WTC11 (cell line): ENCODE results near the gene WWOX. TPM values are rescaled to one million over a fixed set of nuclear protein-coding genes. Genes with fewer than 3 reads are reported as not detected.

Source experiments
- ATAC-seq: fragments of 200-7000 bp; cut with Tn5 transposase; 2 replicates; pipeline ENCODE4 v1.10.0; 2021; ENCODE audit warnings: mild to moderate bottlenecking, moderate library complexity
- CTCF ChIA-PET: fragments of 300-600 bp; sonication (Branson Sonifier 250); formaldehyde crosslinking; loops from one replicate; lab custom pipeline; 2021; ENCODE audit warnings: antibody characterized with exemption; lab: Charles Lee
- POLR2A ChIA-PET: fragments of 350-600 bp; sonication (Branson Sonifier 250); formaldehyde crosslinking; loops from one replicate; lab custom pipeline; 2021; ENCODE audit warnings: antibody characterized with exemption; lab: Charles Lee
- DNase-seq: peaks from one replicate; pipeline ENCODE4 v3.0.0; 2021; ENCODE audit warnings: low spot score
- H3K27ac Mint-ChIP-seq: 2 replicates; pipeline ENCODE4 v1.8.0; 2021; ENCODE audit warnings: mixed read lengths
- H3K27me3 Mint-ChIP-seq: 2 replicates; pipeline ENCODE4 v1.8.0; 2021; ENCODE audit warnings: low read depth, mild to moderate bottlenecking, moderate library complexity, mixed read lengths
- H3K36me3 Mint-ChIP-seq: 2 replicates; pipeline ENCODE4 v1.8.0; 2021; ENCODE audit warnings: mixed read lengths
- H3K4me1 Mint-ChIP-seq: 2 replicates; pipeline ENCODE4 v1.8.0; 2022; ENCODE audit warnings: mixed read lengths
- H3K4me3 Mint-ChIP-seq: 2 replicates; pipeline ENCODE4 v1.8.0; 2021; ENCODE audit warnings: mild to moderate bottlenecking, moderate library complexity, mixed read lengths
- H3K9me3 Mint-ChIP-seq: 2 replicates; pipeline ENCODE4 v1.8.0; 2021; ENCODE audit warnings: mixed read lengths
- ELF4 ChIP-seq: sonication (generic); formaldehyde crosslinking; IDR thresholded peaks from 2 replicates; pipeline ENCODE4 v1.8.1; 2022; ENCODE audit warnings: low read depth, mild to moderate bottlenecking, moderate library complexity, missing genetic modification reagents
- ESRRA ChIP-seq: sonication (generic); formaldehyde crosslinking; IDR thresholded peaks from 2 replicates; pipeline ENCODE4 v1.8.1; 2022; ENCODE audit warnings: mild to moderate bottlenecking, missing genetic modification reagents, borderline replicate concordance
- GABPB1 ChIP-seq: sonication (generic); formaldehyde crosslinking; IDR thresholded peaks from 2 replicates; pipeline ENCODE4 v1.8.1; 2023; ENCODE audit warnings: mild to moderate bottlenecking, missing genetic modification reagents
- HMGA2 ChIP-seq: fragments of 250-450 bp; sonication (Bioruptor Pico); IDR thresholded peaks from 2 replicates; pipeline ENCODE4 v1.4.0; 2021; ENCODE audit warnings: mild to moderate bottlenecking, moderate library complexity
- IRF2 ChIP-seq: sonication (generic); formaldehyde crosslinking; IDR thresholded peaks from 2 replicates; pipeline ENCODE4 v1.8.0; 2022; ENCODE audit warnings: low read depth, missing genetic modification reagents, borderline replicate concordance
- MXD4 ChIP-seq: fragments of 250-450 bp; sonication (Bioruptor Pico); IDR thresholded peaks from 2 replicates; pipeline ENCODE4 v1.8.0; 2021; ENCODE audit warnings: mild to moderate bottlenecking, moderate library complexity, borderline replicate concordance
- NFATC4 ChIP-seq: fragments of 250-450 bp; sonication (Bioruptor Pico); IDR thresholded peaks from 2 replicates; pipeline ENCODE4 v1.9.0; 2021; ENCODE audit warnings: mild to moderate bottlenecking
- NR2C2 ChIP-seq: sonication (generic); formaldehyde crosslinking; IDR thresholded peaks from 2 replicates; pipeline ENCODE4 v1.8.0; 2022; ENCODE audit warnings: mild to moderate bottlenecking, missing genetic modification reagents
- ZNF232 ChIP-seq: sonication (generic); formaldehyde crosslinking; IDR thresholded peaks from 2 replicates; pipeline ENCODE4 v1.8.0; 2022; ENCODE audit warnings: mild to moderate bottlenecking, missing genetic modification reagents
- total RNA-seq: library from RNA; stranded (reverse); gene quantifications from 3 replicates; pipeline ENCODE4 v1.2.3, GENCODE V29; 2021
- TF ChIP-seq, protein P1 (sequence below): sonication (generic); formaldehyde crosslinking; IDR thresholded peaks from 2 replicates; pipeline ENCODE4 v1.8.0; 2023; ENCODE audit warnings: missing genetic modification reagents
- TF ChIP-seq, protein P2 (sequence below): sonication (generic); formaldehyde crosslinking; IDR thresholded peaks from 2 replicates; pipeline ENCODE4 v1.8.1; 2022; ENCODE audit warnings: low read depth, missing genetic modification reagents, borderline replicate concordance
- TF ChIP-seq, protein P3 (sequence below): sonication (generic); formaldehyde crosslinking; IDR thresholded peaks from 2 replicates; pipeline ENCODE4 v1.8.1; 2022; ENCODE audit warnings: mild to moderate bottlenecking, moderate library complexity, missing genetic modification reagents
- TF ChIP-seq, protein P4 (sequence below): sonication (generic); formaldehyde crosslinking; IDR thresholded peaks from 2 replicates; pipeline ENCODE4 v1.8.1; 2023; ENCODE audit warnings: mild to moderate bottlenecking, missing genetic modification reagents
- TF ChIP-seq, protein P5 (sequence below): fragments of 250-450 bp; sonication (Bioruptor Pico); IDR thresholded peaks from 2 replicates; pipeline ENCODE4 v1.9.0; 2021; ENCODE audit warnings: mild to moderate bottlenecking, borderline replicate concordance
- TF ChIP-seq, protein P6 (sequence below): sonication (generic); formaldehyde crosslinking; IDR thresholded peaks from 2 replicates; pipeline ENCODE4 v1.8.1; 2022; ENCODE audit warnings: mild to moderate bottlenecking, missing genetic modification reagents, moderate library complexity, borderline replicate concordance
- TF ChIP-seq, protein P7 (sequence below): sonication (generic); formaldehyde crosslinking; IDR thresholded peaks from 2 replicates; pipeline ENCODE4 v1.8.1; 2023; ENCODE audit warnings: mild to moderate bottlenecking, missing genetic modification reagents
- TF ChIP-seq, protein P8 (sequence below): sonication (generic); formaldehyde crosslinking; IDR thresholded peaks from 2 replicates; pipeline ENCODE4 v1.8.1; 2023; ENCODE audit warnings: mild to moderate bottlenecking, missing genetic modification reagents, borderline replicate concordance

Gene WWOX
- total RNA-seq, 1 experiment from 2014 or later = 15.7 TPM

DNA sequence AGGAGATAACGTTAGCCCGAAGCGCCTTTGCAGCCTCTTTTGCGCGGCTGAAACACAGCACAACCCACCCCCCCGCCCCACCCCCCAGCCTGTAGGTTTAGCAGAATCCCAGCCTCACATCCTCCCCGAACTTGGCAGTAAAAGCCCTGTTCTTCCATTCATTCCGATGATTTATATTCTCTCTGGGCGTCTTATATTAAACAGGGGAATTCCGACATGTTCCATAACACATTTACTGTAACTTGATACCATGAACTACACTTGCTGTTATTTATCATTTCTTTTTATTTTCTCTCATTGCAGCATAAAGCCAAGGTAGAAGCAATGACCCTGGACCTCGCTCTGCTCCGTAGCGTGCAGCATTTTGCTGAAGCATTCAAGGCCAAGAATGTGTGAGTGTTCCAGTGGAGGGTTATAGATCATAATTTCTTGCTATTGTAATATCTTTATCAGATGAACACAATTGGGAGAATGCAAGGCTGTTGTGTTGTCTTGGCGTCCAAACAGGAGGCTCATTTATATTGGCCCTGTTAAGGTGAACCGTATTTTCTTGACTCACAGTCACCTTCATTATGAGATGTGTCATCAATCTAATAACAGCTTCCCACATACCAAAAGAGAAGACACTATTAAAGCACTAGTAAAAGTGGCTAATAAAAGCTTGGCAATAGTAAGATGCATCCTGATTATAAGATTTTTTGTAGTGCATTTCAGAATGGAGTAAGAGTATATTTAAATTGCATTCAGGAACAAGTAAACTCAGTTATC is 287.3 kb downstream of the WWOX start:
- Mint-ChIP-seq H3K9me3 (peaks cover 21% of the 10 kb centered on the region), H3K4me3 (no peak overlapping the region), H3K27me3 (no peaks in the 10 kb centered on the region), H3K36me3 (peaks cover 6% of the 10 kb centered on the region), H3K27ac (no peak overlapping the region), H3K4me1 (peaks cover 16% of the 10 kb centered on the region)
- TF ChIP-seq, protein P1, sequence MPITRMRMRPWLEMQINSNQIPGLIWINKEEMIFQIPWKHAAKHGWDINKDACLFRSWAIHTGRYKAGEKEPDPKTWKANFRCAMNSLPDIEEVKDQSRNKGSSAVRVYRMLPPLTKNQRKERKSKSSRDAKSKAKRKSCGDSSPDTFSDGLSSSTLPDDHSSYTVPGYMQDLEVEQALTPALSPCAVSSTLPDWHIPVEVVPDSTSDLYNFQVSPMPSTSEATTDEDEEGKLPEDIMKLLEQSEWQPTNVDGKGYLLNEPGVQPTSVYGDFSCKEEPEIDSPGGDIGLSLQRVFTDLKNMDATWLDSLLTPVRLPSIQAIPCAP (CRISPR knock-in tag) = no peak
- TF ChIP-seq, protein P2, sequence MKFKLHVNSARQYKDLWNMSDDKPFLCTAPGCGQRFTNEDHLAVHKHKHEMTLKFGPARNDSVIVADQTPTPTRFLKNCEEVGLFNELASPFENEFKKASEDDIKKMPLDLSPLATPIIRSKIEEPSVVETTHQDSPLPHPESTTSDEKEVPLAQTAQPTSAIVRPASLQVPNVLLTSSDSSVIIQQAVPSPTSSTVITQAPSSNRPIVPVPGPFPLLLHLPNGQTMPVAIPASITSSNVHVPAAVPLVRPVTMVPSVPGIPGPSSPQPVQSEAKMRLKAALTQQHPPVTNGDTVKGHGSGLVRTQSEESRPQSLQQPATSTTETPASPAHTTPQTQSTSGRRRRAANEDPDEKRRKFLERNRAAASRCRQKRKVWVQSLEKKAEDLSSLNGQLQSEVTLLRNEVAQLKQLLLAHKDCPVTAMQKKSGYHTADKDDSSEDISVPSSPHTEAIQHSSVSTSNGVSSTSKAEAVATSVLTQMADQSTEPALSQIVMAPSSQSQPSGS = no peak
- TF ChIP-seq, protein P3, sequence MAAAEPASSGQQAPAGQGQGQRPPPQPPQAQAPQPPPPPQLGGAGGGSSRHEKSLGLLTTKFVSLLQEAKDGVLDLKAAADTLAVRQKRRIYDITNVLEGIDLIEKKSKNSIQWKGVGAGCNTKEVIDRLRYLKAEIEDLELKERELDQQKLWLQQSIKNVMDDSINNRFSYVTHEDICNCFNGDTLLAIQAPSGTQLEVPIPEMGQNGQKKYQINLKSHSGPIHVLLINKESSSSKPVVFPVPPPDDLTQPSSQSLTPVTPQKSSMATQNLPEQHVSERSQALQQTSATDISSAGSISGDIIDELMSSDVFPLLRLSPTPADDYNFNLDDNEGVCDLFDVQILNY (CRISPR knock-in tag) = no peak
- no peak for TF ChIP-seq NFATC4
- DNase-seq = no peak
- ChIA-PET POLR2A (no interaction called here), CTCF (no interaction called here)
- no peak for ATAC-seq

DNA sequence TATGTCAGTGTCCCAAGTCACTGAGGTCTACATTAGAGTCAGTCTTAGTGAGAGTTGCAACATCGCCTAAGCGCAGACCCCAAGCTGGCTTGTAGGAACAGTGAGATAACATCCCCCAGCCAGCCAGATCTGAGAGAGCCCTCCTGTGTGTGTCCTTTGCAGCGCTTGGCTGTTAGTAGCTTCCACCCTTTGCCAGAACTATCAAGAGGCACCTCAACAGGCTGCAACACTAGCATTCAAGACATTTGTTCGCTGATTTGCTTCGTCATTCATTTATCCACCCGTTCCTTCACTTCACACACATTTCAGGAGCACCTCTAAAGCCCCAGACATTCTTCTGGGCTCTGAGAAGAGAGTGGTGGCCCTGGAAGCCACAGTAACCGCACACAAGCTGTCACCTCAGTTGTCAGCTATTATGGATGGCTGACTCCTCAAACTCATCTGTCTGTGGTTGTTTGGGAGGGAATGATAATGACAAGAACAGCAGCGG is 289.6 kb downstream of the WWOX start:
- Mint-ChIP-seq H3K9me3 (peaks cover 23% of the 10 kb centered on the region), H3K27ac (no peak overlapping the region), H3K4me3 (no peak overlapping the region), H3K27me3 (no peaks in the 10 kb centered on the region), H3K4me1 (peaks cover 7% of the 10 kb centered on the region; the same call in 1 of the 2 replicates), H3K36me3 (peaks cover 21% of the 10 kb centered on the region)
- ChIA-PET CTCF (no interaction called here), POLR2A (no interaction called here)
- DNase-seq = no peak
- ATAC-seq = no peak
- TF ChIP-seq, protein P4, sequence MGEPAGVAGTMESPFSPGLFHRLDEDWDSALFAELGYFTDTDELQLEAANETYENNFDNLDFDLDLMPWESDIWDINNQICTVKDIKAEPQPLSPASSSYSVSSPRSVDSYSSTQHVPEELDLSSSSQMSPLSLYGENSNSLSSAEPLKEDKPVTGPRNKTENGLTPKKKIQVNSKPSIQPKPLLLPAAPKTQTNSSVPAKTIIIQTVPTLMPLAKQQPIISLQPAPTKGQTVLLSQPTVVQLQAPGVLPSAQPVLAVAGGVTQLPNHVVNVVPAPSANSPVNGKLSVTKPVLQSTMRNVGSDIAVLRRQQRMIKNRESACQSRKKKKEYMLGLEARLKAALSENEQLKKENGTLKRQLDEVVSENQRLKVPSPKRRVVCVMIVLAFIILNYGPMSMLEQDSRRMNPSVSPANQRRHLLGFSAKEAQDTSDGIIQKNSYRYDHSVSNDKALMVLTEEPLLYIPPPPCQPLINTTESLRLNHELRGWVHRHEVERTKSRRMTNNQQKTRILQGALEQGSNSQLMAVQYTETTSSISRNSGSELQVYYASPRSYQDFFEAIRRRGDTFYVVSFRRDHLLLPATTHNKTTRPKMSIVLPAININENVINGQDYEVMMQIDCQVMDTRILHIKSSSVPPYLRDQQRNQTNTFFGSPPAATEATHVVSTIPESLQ (CRISPR knock-in tag) = no peak
- TF ChIP-seq, protein P5, sequence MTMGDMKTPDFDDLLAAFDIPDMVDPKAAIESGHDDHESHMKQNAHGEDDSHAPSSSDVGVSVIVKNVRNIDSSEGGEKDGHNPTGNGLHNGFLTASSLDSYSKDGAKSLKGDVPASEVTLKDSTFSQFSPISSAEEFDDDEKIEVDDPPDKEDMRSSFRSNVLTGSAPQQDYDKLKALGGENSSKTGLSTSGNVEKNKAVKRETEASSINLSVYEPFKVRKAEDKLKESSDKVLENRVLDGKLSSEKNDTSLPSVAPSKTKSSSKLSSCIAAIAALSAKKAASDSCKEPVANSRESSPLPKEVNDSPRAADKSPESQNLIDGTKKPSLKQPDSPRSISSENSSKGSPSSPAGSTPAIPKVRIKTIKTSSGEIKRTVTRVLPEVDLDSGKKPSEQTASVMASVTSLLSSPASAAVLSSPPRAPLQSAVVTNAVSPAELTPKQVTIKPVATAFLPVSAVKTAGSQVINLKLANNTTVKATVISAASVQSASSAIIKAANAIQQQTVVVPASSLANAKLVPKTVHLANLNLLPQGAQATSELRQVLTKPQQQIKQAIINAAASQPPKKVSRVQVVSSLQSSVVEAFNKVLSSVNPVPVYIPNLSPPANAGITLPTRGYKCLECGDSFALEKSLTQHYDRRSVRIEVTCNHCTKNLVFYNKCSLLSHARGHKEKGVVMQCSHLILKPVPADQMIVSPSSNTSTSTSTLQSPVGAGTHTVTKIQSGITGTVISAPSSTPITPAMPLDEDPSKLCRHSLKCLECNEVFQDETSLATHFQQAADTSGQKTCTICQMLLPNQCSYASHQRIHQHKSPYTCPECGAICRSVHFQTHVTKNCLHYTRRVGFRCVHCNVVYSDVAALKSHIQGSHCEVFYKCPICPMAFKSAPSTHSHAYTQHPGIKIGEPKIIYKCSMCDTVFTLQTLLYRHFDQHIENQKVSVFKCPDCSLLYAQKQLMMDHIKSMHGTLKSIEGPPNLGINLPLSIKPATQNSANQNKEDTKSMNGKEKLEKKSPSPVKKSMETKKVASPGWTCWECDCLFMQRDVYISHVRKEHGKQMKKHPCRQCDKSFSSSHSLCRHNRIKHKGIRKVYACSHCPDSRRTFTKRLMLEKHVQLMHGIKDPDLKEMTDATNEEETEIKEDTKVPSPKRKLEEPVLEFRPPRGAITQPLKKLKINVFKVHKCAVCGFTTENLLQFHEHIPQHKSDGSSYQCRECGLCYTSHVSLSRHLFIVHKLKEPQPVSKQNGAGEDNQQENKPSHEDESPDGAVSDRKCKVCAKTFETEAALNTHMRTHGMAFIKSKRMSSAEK = no peak
- TF ChIP-seq ESRRA (CRISPR knock-in tag) = no peak
- no peak for TF ChIP-seq HMGA2
- TF ChIP-seq NR2C2 (CRISPR knock-in tag) = no peak
- no peak for TF ChIP-seq MXD4
- TF ChIP-seq, protein P6, sequence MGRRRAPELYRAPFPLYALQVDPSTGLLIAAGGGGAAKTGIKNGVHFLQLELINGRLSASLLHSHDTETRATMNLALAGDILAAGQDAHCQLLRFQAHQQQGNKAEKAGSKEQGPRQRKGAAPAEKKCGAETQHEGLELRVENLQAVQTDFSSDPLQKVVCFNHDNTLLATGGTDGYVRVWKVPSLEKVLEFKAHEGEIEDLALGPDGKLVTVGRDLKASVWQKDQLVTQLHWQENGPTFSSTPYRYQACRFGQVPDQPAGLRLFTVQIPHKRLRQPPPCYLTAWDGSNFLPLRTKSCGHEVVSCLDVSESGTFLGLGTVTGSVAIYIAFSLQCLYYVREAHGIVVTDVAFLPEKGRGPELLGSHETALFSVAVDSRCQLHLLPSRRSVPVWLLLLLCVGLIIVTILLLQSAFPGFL = no peak
- no peak for TF ChIP-seq IRF2 (CRISPR knock-in tag)
- no peak for TF ChIP-seq ELF4 (CRISPR knock-in tag)
- TF ChIP-seq, protein P7, sequence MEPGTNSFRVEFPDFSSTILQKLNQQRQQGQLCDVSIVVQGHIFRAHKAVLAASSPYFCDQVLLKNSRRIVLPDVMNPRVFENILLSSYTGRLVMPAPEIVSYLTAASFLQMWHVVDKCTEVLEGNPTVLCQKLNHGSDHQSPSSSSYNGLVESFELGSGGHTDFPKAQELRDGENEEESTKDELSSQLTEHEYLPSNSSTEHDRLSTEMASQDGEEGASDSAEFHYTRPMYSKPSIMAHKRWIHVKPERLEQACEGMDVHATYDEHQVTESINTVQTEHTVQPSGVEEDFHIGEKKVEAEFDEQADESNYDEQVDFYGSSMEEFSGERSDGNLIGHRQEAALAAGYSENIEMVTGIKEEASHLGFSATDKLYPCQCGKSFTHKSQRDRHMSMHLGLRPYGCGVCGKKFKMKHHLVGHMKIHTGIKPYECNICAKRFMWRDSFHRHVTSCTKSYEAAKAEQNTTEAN (CRISPR knock-in tag) = no peak
- TF ChIP-seq ZNF232 (CRISPR knock-in tag) = no peak
- TF ChIP-seq, protein P8, sequence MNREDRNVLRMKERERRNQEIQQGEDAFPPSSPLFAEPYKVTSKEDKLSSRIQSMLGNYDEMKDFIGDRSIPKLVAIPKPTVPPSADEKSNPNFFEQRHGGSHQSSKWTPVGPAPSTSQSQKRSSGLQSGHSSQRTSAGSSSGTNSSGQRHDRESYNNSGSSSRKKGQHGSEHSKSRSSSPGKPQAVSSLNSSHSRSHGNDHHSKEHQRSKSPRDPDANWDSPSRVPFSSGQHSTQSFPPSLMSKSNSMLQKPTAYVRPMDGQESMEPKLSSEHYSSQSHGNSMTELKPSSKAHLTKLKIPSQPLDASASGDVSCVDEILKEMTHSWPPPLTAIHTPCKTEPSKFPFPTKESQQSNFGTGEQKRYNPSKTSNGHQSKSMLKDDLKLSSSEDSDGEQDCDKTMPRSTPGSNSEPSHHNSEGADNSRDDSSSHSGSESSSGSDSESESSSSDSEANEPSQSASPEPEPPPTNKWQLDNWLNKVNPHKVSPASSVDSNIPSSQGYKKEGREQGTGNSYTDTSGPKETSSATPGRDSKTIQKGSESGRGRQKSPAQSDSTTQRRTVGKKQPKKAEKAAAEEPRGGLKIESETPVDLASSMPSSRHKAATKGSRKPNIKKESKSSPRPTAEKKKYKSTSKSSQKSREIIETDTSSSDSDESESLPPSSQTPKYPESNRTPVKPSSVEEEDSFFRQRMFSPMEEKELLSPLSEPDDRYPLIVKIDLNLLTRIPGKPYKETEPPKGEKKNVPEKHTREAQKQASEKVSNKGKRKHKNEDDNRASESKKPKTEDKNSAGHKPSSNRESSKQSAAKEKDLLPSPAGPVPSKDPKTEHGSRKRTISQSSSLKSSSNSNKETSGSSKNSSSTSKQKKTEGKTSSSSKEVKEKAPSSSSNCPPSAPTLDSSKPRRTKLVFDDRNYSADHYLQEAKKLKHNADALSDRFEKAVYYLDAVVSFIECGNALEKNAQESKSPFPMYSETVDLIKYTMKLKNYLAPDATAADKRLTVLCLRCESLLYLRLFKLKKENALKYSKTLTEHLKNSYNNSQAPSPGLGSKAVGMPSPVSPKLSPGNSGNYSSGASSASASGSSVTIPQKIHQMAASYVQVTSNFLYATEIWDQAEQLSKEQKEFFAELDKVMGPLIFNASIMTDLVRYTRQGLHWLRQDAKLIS (CRISPR knock-in tag) = no peak
- no peak for TF ChIP-seq GABPB1 (CRISPR knock-in tag)
